Stimulated activated CD4-positive, alpha-beta T cell treated with anti-CD3 and anti-CD28 coated beads, Interleukin-4, amount 100 ng/mL, for 48 hours (primary cell): ENCODE results near the gene LIMA1.
"Not testable (repeated sequence)": the region's sequence is repeated elsewhere in the genome, so short reads cannot be mapped to it uniquely, and the experiment has no call there.

Experiments used
- DNase-seq, 2 donors: peaks; one replicate each; pipeline ENCODE4 v3.0.0-alpha.2; 2020; ENCODE audit warnings: low read depth in 2 of 2

The LIMA1 gene

GRCh38 chr12:50187084-50187900 lies 96.0 kb downstream of the LIMA1 start:
- DNase-seq: peak; percentile 18 to 48

DNA sequence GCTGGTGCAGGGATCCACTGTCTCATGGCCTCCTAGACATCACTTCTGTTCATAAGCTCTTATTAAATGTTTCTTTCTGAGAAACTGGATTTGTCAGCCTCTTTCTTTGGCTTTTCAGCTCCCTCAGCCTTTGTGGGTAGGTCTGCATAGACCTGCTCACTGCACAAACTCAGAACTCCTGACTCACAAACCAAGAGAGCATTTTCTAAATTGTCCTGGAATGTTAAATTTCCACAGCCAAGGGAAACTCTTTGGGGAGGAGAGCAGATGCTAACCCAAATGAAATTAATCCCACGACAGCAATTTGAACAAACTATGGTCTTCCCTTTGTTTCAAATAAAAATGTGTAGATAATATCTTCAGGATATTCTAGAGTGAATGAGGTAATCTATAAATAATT lies 96.6 kb downstream of the LIMA1 start:
- DNase-seq: peak in 1 of 2 donors; percentile 10

DNA sequence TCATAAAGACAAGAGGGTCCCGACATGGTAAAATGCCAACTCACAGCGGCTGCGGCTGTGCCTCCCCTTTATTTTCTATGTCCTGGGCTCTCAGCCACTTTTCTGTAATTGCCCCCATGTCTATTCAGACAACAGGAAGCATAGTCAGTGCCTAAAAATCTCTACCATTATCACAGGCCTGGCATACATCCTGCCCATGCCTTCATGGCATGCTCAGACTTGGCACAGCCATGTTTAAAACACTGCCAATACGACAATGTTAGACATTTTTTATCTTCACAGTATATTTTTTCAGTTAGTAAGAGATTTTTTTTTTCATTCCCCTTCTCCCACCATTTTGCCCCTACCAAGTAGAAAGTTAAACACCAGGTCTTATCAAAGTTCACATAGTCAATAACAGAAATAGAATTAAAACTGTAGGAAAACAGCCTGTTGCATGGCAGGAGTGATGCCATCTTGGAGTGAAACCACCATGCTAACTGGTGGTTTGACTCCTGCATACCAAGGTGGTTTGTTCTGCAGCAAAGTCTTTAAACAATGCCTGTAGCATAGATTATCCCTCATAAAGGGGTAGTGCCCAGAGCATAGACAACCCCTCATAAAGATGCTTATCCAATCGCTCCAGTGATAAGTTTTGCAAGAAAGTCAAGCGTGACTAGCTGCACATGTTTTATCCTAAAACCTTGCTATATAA lies 97.2 kb downstream of the LIMA1 start:
- DNase-seq: no peak

- no peak for DNase-seq
Observed at GRCh38 chr12:50185301-50185895, 97.9 kb downstream of the LIMA1 start.

GRCh38 chr12:50184261-50184660 lies 99.1 kb downstream of the LIMA1 start:
- DNase-seq: no peak

DNA sequence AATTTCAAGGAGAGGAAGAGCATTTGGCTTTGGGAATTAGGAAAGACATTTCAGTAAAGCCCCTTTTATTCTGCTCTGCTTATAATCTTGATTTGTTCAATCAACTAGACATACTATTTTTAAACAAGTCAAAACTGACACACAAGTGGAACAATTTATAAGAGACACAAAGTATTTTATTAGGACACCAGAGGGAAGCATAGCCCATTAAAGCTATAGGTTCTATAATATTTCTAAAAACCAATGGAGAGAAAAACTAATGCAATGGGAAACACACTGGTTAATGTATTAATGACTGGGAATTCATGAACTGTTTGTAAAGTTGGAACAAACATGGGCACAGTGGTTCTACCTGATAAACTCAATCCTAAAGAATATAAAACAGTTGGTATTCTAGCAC lies 100.9 kb downstream of the LIMA1 start:
- no peak for DNase-seq

DNA sequence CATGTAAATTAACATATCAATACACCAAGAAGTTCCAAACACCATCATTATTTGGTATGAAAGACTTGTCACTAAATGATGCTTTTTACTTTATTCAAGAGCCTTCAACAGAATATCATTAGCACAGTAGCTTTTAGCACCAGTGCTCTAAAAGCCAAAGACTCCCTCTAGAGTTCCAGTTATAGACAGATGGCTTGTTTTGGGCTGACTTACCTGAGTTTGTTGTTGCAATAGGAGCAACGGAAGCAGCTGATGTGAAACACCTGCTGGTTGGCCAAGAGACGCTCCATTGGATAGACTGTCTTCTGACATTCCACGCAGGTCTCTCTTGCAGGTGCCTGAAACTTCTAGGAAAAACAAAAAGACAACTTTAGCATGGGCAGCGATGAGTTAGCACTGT lies 101.6 kb downstream of the LIMA1 start:
- DNase-seq: no peak

DNA sequence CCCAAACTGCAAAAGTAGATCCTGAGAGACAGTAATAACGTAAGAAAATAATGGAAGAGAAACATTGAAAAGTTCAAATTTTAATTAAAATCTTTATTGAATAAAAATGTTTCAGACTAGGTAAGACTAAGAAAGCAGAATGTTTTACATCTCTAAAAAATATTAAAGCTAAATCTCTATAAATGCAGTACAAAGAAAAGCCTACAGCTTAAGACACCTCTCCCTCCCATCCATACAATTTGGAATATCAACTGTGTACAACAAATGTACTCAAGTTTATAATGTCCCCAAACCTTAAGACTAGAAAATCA lies 107.6 kb downstream of the LIMA1 start:
- no peak for DNase-seq

DNA sequence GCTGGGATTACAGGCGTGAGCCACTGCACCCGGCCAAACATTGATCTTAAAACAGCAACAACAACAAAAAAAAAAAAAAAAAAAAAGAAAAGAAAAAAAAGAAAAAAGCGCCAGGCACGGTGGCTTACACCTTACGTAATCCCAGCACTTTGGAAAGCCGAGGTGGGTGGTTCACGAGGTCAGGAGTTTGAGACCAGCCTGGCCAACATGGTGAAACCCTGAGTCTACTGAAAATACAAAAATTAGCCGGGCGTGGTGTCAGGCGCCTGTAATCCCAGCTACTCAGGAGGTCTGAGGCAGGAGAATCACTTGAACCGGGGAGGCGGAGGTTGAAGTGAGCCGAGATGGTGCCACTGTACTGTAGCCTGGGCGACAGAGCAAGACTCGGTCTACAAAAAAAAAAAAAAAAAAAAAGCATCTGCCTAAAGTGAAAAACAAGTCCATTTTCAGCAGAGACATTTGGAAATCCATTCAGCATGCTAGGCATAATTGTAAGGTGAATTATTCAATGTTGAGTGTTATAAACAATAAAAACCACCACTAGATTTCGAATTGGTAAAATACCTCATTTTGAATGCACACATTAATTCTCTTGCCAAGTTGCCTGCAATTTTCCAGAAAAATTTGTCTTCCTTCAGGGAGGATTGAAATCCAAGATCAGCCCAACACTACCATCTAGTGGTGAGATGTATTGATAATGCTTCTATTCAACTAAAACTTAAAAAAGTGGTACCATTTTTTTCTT lies 108.2 kb downstream of the LIMA1 start:
- DNase-seq: no peak

DNA sequence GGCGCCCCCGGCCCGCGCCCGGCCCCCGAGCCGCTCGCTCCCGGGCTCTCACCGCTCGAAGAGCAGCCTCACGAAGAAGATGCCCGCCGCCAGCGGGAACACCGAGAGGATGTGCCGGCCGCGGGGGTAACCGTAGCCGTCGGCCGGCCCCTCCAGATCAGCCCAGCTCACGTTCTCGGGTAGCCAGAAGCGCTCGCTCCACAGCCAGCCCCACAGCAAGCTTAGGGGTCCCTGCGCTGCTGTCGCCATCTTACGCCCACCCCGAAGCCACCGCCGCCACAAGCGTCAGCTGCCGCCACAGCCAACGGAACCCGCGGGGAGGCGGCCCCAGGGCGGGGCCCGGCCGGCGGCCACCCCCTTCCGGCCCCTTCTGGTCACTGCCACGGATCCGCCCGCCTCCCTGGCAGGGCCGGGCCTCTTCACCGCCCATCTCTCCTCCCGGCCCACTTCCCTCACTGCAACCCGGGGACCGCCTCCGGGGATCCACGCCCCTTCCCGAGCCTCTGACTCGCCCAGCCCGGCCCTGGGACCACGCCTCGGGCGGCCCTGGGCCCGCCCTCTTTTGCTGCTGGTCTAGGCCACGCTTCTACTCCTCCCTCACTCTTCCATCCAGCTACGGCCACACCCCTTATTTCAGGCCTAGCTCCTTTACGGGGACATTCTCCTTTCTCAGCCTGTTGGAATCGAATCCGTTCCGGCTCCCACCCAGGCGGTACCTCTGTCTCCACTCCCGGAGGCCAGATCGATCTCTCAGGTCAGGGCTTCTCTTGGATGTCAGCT lies 116.1 kb downstream of the LIMA1 start, which contains the start of gene CERS5:
Gene CERS5 (minus strand): TSS at position 321 of the 780 bp plus-strand sequence. CDS start 72 bp downstream, at position 249.
- DNase-seq: peak; percentile 94 to 99

DNA sequence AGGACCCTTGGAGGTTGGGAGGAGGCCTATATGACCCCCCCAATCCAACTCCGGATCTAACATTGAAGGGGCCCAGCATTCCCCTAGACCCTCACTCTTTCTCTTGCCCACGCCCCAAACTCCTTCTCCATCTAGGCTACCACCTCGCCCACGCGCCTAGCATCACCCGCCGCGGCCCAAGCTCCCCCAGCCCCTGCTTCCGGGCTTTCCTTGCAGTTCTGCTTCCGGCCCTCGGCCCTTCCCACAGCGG lies 116.6 kb downstream of the LIMA1 start:
- DNase-seq: peak; percentile 57 to 65

GRCh38 chr12:50164963-50165362 lies 118.4 kb downstream of the LIMA1 start:
- no peak for DNase-seq

DNA sequence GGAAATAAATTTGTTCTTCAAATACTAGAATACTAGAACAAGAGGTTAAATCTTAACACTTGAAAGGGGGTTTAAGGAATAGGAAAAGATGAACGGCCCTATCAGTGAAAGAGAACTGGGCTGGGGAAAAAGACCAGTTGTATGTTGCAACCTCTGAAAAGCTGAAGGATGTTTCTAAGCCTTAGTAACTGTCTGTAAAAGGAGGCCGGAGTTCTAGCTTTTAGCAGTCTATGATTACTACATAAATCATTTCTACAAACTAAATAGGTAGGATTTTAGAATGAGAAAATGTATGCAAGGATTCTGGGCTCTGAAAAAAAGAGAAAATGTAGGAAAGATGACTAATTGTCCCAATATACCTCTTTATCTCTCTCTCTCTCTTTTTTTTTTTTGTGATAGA lies 121.1 kb downstream of the LIMA1 start:
- DNase-seq: no peak

DNA sequence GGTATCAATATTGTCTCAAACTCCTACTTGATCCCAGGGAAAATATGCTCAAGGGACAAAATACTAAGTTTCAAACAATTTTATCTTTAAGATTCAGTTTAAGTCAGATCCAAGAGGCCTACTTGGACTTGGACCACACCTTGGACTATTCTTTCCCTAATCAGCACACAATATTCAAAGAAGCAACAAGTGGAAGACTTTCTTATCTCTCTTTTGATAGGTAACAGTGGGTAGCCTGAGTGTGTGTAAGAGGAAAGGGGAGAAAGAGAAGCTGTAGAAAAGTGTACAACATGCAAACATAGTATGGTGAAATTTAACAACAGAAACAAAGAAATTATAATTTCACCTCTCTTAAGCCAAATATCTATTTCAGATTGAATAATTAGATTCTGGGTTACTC lies 122.7 kb downstream of the LIMA1 start:
- no peak for DNase-seq

GRCh38 chr12:50157259-50157658 lies 126.1 kb downstream of the LIMA1 start:
- no peak for DNase-seq

DNA sequence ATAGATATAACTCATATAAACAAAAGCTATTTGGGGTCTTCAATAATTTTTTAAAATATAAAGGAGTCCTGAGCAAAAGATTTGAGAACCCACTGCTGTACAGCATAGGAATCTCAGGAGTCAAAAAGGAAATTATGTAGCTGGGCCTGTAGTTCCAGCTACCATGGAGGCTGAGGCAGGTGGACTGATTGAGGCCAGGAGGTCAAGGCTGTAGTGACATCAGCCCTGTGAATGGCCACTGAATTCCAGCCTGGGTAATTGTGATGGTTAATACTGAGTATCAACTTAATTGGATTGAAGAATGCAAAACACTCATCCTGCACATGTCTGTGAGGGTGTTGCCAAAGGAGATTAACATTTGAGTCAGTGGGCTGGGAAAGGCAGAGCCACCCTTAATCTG lies 126.7 kb downstream of the LIMA1 start:
- DNase-seq: no peak

DNA sequence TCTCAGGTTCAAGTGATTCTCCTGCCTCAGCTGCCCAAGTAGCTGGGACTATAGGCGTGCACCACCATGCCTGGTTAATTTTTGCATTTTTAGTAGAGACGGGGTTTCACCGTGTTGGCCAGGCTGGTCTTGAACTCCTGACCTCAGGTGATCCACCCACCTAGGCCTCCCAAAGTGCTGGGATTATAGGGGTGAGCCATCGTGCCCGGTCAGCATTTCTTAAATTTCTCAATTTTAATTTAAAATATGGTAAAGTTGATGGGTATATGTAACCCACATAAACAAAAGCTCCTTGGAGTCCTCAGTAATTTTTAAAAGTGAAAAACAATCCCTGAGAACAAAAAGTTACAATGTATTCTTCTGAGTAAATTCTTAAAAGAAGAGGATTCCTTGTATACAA lies 128.4 kb downstream of the LIMA1 start:
- DNase-seq: not testable (repeated sequence)

- no peak for DNase-seq
Observed at GRCh38 chr12:50151047-50151687, 132.2 kb downstream of the LIMA1 start.

GRCh38 chr12:50149311-50149710 lies 134.0 kb downstream of the LIMA1 start:
- DNase-seq: no peak

GRCh38 chr12:50148011-50148410 lies 135.3 kb downstream of the LIMA1 start:
- not testable (repeated sequence) for DNase-seq

- DNase-seq: no peak
Observed at GRCh38 chr12:50147281-50147680, 136.0 kb downstream of the LIMA1 start.
